DLD1 (cell line): Measurements from ENCODE around the gene ITM2B.
"Not testable (repeated sequence)": the region's sequence is repeated elsewhere in the genome, so short reads cannot be mapped to it uniquely, and the experiment has no call there.

Experiments used
- in situ Hi-C: cut with HindIII; loops from 2 replicates; pipeline ENCODE4 v1.10.0; 2017; ENCODE audit warnings: low sequenced_read_pairs

The ITM2B gene

DNA sequence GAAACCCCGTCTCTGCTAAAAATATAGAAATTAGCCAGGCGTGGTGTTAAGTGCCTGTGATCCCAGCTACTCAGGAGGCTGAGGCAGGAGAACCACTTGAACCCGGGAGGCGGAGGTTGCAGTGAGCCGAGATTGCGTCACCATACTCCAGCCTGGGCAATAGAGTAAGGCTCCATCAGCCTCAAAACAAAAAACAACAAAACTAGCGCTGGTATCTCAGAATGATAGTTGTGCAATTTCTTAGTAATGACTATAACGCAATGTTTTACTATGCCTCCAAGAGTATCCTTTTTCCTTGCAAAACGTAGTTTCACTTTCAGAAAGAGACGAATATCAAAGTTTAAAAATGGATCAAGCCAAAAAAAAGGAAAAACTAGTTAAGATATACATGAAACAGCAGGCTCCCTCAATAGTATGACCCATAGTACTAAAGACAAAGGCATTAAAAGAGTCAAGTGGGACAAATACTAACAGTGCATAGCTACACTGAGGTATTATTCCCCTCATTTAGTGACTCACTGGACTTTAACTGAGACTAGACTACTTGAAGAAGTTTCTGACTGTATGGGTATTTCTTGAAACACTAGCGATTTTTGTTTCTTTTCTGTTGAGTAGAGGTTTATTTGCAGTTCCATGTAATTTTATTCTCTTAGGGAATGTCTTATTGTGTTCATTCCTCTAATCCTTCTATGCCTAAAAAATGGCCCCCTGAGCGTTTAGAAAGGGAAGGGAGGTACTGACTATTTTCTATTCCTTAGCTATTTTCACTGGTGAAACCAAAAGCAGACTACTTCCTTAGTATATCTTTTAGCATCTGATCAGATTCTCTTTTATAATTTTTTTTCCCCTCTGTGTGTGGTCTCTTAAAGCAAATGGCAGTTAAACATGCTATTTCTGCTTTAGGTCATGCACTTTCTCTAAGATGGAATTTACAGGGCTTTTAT lies 10.4 kb upstream of the ITM2B start:
- in situ Hi-C loops = no loop called here

DNA sequence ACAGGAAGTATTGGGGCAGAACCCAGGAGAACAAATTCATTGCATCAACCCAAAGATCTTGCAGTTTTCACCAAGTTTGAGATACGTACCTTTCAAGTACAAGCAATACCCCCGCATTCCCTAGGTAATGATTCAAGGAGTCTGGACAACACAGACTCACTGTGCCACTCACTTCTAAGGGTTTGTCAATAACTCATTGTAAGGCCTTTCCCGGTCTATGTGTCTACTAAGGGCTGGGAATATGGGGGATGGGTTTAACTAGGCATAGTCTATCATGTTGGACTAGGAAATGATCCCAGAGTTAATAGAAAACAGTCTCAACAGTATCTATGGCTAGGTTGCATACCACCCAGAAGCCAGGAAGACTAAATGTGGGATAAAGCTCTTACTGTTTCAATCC lies 8.3 kb upstream of the ITM2B start:
- in situ Hi-C loops = no loop called here

DNA sequence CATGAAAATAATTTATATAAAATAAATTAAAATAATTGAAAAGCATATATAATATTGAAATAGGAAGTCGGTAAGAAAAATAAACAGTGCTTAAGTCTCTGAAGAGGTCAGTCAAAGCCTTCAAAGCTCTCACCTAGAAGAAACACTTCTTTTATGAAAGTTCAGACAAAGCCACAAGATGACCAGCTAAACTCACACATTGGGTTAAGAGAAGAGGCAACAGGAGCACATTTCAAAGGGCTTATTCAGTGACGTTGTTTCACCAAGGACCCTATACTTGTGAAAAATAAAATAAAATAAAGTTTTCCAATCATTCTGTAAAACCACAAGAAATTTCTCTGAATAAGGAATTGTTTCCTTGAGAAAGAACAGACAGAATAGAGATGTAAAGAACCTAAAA lies 2.5 kb upstream of the ITM2B start:
- in situ Hi-C loops = no loop called here

DNA sequence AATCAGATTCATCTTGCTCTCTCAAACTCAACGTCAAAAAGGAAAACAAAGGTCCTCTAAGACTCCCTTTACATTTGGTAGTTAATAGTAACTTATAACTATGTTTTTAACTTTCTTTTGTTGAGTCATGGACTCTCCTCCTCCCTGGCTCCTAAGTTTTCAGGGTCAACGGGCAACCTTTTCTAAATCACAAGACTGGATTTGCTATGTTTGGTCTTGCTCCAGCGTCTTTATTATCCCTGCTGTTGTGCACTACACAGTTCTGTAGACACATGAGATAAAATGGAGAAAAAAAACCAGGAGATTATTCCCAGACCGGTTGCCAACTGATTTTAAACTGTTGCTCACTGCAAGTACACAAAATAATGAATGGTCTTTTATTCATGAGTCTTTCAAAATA lies 1.9 kb upstream of the ITM2B start:
- in situ Hi-C loops = no loop called here

DNA sequence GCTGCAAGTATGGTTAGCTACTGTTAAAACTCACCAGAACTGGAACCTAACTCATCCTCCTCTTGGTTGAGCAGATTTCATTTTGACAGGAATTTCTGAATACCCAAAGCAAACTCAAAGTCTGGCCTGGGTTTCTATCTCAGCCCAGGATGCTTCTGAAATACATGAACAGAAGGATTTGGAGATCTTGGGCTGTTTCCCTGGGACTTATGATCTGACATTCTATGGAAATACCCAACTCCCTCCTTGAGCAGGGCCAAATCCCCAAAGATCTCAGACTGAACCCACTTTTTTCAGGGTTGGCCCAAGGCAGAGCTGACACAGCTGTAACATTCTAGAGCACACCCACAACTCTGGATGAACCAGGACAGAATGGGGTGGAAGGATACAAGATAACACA lies 1.1 kb upstream of the ITM2B start:
- in situ Hi-C loops = no loop called here

DNA sequence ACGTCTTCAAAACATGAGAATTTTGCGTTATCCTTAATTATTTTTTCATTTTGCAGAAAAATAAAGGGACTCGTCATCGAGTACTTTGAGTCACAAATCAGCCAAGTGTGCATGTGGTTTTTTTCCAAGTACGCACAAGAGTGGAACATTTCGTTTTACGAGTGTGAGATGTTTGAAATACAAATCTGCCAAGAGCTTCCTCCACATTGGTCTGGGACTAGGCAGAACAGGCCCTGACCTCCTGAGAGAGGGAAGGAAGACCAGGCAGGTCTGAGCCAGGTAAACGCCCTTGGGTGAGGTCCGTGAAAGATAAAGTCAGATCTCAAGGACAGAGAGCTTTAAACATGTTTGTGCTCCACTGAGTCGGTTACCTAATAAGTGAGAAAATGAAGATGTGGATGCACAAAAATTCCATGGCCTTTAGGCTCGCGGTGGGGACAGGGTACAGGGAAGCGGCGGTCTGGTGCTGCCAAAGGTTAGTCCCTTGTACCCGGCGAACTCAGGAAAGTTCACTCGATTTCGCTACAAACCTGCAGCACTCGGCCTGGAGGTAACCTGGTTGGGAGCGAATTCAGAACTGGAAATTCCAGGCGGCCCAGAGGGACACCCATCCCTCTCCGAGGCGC lies 473 bp upstream of the ITM2B start:
- in situ Hi-C loops = no loop called here

DNA sequence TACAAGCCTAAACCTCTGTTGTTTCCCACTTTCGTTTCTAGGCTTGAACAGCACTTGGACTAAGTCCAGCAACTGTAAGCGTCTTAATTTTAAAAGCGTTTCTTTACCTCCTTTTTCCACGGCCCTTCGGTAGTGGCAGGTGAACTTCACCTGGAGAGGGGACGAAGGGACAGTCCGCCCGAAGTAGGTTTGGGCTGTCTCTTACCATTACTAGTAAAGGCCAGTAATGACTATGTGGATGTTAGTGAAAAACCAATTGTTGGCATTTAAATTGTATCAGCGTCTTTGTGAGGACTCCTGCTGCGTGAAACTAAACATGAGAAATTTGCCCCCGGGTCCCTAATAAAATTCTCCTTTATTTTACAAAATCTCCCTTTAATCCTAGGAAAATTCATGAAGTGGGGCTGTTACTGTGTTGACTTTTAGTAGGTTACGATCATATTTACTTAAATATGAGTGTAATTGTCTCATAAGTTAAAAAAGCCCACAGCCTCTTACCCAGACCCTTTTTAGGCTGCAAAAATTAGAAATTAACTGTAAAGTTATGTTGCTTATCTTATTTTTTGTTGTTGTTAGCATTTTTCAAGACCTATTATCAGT lies 983 bp downstream of the ITM2B start:
- in situ Hi-C loops = no loop called here

DNA sequence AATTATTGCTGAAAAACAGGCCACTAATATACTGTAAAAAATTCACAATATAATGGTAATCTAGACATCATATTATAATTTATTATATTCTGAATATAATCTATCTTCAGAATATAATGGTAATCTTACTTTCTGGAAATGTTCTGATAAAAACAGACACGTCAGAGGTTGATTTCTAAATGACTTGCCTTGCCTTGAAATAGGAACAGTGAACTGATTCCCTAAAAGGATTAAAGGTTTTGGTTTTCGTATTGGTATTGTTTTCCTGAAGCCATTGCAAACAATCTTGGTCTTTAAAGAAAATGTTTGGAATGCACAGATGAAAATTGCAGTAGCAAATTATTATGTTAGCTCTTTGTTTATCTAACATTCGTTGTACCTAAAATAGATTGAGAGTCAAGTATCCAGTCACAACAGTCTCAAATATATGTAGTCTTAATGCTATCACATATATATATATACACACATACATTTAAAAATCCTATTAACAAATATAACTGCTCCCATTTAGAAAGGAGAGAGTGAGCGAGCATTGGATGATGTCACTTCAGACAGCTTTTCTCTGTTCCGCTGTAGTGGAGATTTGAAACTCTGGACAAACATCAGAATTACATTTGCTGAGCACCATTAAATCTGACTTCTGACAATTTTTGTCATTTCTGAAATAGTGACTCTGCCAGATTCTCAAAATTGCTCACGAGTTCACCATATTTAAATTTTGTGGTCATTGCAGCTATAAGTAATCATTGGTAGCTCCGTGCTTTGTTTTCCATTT lies 1.7 kb downstream of the ITM2B start:
- in situ Hi-C loops = no loop called here

DNA sequence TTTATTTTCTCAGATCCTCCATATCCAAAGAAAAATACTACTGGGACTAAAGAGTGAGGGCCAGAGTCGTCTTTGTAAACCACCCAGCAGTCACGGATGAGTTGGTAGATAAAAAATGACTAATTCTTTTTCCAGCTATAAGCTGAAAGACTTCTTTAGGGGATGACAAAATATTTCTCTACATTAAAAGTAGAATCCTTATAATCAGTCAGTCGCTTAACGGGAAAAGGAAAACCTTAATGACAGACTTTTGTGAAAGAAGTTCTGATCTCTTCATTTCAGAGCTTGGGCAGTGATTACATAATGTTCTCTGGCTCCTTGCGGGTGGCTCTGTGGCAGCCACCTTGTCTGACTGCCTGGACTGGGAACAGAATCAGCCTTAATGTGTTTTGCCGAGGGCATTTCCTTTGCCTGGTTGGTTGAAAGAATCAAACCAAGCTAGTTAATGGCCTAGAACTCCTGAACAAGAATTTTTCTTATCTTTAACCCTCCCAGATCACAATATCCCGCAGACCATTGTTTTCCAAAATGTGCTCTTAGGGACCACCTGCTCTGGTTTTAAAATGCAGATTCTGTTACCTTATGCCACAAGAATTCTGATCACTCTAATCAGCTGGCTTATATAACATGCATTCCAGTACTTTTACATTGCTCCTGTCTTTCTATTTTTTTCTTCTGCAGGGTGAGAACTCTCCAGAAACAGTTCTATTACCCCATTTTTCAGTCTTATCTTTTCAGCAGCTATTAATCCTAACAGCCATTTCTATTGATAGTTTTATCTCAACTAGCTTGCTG lies 2.5 kb downstream of the ITM2B start:
- in situ Hi-C loops = no loop called here

DNA sequence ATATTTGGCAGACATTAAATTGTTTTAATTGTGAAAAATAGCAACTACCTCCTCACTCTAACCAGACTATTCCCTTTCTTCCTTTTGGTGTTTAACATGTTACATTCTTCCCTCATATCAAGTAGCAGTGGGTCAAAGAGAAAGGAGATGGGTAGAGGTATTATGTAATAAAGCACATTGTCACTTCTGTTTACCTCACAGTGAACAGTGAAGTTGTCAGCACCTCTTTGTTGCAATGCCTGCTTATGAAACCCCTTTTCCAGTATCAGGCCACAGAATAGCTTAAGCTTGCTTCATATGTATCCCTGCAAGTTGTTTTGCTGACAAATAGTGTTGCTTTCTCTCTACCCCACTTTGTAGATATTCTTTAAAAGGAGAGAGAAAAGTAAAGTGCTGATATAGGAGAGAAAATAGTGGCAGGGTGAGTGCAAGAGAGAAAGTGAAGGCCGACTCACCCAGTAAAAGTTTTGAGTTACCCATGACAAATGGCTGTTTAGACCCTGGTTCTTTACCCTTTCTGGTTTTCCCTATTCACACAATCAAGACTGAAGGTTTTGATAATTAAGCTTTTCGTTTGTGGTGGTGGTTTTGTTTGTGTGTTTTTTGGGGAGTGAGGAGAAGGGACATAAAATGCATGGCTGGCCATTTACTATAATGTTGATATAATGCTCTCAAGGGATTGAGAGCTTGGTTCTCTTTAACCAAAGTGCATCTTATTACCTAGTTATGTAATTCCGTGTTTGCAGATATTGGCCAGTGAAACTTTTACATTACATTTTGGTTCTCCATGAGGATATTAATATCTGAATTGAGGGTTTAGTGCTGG lies 3.7 kb downstream of the ITM2B start:
- in situ Hi-C loops = no loop called here

DNA sequence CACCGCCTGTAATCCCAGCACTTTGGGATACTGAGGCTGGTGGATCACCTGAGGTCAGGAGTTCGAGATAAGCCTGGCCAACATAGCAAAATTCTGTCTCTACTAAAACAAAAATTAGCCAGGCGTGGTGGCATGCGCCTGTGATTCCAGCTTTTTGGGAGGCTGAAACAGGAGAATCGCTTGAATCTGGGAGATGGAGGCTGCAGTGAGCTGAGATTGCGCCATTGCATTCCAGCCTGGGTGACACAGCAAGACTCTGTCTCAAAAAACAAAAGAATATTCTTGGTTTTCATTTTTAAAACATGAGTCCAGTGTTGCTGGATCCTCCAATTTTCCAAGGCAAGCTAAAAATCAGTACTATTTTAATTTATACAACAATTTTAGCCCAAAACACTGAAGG lies 6.4 kb downstream of the ITM2B start:
- in situ Hi-C loops = not testable (repeated sequence)

DNA sequence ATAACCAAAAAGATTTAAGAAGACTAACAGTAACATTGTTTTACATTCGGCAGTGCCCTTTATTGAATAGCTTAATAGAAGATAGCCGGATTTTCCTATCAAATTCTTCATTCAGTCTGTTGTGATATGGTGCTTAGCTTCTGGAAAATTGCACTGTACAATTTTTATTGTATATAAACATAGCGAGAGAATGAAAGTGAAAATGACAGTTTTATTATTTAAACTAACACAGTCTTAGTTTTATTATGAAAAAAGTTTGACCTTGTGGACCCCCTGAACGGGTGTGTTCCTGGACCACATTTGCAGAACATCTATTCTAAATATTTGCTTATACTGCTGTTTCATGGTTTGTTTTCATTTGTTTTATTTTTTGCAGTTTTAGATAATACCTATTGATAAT lies 8.6 kb downstream of the ITM2B start:
- in situ Hi-C loops = no loop called here

DNA sequence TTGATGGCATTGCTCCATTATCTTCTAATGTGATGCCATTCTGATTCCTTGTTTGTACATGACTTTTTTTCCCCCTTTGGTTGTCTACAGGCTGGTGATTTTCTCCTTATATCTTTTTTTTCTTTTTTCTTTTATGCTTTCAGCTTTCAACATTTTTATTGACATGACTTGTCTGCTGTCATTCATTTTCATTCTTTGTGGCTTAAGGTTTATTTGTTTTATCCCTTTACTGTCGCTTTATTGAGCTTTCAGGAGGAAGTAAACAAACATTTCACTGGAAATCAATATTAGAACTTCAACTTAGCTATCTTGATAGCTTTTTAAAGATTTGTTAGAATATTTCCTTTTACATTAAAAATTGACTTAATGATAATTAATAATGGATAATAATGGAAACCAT lies 9.7 kb downstream of the ITM2B start:
- in situ Hi-C loops = no loop called here

DNA sequence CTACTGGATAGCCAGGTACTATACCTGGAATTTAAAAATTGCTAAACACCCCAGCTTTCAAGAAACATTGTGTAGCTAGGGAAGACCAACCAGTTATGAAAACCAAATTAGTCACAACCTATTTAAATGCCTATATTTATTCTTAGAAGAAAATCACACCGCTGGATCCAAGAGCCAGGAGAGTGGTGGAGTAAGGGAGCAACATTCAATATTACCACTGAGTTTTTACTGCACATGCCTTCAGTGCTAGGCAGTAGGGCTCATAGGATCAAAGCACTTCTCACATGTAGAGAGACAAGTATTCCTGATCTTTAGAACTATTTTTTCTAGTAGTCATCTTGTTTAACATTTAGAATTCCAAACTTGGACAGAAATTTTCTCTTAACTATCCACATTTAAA lies 11.2 kb downstream of the ITM2B start:
- in situ Hi-C loops = no loop called here

DNA sequence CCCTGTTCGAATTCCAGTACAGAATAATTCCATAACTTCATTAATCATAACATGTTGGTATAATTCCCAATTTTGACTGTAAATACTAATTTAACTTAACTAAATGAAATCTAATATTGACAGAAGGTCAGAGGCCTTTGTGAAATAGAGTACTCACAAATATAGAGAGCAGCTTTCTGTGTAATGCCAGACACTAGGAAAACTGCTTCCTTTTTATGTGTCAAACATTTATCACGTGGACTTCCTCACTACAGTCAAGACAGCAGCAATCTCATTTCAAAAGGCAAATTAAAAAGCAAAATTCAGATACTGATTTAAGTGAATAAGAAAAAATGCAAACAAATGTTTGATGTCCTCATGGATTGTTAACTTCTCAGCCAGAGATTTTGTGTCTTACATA lies 13.1 kb downstream of the ITM2B start:
- in situ Hi-C loops = no loop called here

DNA sequence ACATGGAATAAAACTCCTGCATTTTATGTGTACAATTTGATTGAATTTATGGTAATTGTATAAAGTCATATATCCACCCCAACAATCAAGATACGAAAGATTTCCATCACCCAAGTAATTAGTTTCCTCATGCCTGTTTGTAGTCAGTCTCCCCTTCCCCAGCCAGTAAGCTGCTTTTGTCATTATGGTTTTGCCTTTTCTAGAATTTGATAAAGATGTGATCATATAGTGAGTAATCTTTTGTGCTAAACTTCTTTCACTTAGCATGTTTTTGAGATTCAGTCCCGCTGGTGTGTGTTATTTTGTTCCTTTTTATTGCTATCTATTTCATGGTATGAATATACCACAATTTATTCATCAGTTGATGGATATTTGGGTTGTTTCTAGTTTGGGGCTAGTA lies 16.0 kb downstream of the ITM2B start:
- in situ Hi-C loops = no loop called here

DNA sequence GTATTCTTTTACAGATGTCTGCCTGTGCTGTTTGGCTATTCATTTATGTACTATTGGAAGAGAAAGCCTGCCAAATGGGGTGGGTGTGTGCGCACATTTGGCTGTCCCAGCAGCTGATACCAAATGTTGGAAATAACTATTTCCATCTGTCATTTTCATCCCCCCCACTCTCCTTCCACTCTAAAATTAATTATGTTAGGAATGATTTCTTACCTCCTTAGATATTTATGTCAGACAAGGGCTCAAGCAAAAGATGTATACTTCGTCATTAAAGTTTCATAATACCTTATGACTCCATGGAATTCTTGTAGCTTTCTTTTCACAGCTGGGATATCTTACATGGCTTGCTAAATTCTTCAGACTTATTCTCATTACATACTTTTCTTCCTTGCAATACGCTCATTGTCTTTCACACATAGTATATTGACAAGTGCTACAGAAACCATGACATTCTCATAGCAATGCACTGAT lies 18.6 kb downstream of the ITM2B start:
- in situ Hi-C loops = no loop called here

DNA sequence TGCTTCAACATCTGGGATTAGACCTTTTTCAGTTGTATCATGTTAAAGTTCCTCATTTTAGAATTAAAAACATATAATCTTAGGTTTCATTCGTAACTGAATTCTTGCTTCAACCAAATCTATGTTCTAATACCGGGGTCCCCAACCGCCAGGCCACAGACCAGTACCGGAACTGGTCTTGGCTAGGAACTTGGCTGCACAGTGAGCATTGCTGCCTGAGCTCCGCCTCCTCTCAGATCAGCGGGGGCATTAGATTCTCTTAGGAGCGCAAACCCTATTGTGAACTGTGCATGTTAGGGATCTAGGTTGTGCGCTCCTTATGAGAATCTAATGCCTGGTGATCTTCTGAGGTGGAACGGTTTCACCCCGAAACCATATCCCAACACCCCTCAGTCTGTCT lies 19.2 kb downstream of the ITM2B start:
- in situ Hi-C loops = no loop called here

DNA sequence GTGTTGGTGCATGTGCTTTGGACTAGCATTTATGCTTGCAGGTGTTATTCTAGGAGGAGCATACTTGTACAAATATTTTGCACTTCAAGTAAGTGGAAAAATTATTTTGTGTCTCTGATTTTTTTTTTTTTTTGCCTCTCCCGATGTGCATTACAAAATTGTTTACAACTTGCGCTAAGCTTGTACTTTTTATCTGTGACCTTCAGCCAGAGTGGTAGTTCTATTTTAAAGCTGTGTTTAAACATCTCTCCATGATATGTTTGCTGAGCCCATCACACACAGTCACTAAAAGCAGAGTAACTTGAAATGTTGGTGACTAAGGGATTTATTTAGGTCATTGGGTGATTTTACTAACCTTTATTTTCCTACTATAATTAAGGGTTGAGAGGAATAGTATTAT lies 20.8 kb downstream of the ITM2B start:
- in situ Hi-C loops = no loop called here

DNA sequence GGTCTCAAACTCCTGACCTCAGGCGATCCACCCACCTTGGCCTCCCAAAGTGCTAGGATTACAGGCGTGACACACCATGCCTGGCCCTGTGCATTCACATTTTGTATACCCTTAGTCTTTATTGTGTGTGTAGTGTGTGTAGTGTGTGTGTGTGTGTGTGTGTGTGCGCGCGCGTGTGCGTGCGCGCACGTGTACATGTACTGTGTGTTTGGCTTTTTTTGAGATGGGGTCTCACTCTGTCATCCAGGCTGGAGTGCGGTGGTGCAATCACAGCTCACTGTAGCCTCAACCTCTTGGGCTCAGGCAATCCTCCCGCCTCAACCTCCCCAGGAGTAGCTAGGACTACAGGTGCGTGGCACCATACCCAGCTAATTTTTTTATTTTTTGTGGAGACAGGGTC lies 22.1 kb downstream of the ITM2B start:
- in situ Hi-C loops = no loop called here
